Neural cell (in vitro differentiated cells): ENCODE data around the gene HIVEP2. TPM values are rescaled to one million over a fixed set of nuclear protein-coding genes. Genes with fewer than 3 reads are reported as not detected.

ENCODE experiments used
- H2AFZ ChIP-seq: fragments of 200-600, 300-800 bp; sonication (generic), shearing (Covaris generic); 2 replicates; pipeline ENCODE4 v1.6.0; 2014; ENCODE audit warnings: low read depth, mild to moderate bottlenecking, antibody characterized with exemption, low read length, moderate library complexity
- H3F3A ChIP-seq: fragments of 200-600 bp; shearing (Covaris generic); 2 replicates; pipeline ENCODE4 v1.6.1; 2016; ENCODE audit warnings: mild to moderate bottlenecking, moderate library complexity, mixed read lengths, antibody characterized with exemption, low read length; ENCODE audit not compliant: insufficient read depth, poor library complexity, severe bottlenecking
- H3K27ac ChIP-seq: fragments of 200-600, 300-800 bp; sonication (generic), shearing (Covaris generic); 2 replicates; pipeline ENCODE4 v1.5.1; 2014; ENCODE audit warnings: mild to moderate bottlenecking, low read length, moderate library complexity
- H3K27me3 ChIP-seq: fragments of 300-800, 200-600 bp; sonication (generic), shearing (Covaris generic); 2 replicates; pipeline ENCODE4 v1.6.0; 2014; ENCODE audit warnings: mild to moderate bottlenecking, low read depth, low read length, moderate library complexity; ENCODE audit not compliant: insufficient read depth
- H3K36me3 ChIP-seq: fragments of 300-800, 200-600 bp; sonication (generic), shearing (Covaris generic); 2 replicates; pipeline ENCODE4 v1.5.1; 2014; ENCODE audit warnings: mild to moderate bottlenecking, antibody characterized with exemption, low read length, moderate library complexity; ENCODE audit not compliant: insufficient read depth
- H3K4me2 ChIP-seq: fragments of 300-800, 200-600 bp; sonication (generic), shearing (Covaris generic); 2 replicates; pipeline ENCODE4 v1.6.0; 2014; ENCODE audit warnings: mild to moderate bottlenecking, low read length
- H3K4me3 ChIP-seq: fragments of 300-800, 200-600 bp; sonication (generic), shearing (Covaris generic); 2 replicates; pipeline ENCODE4 v1.5.1; 2014; ENCODE audit warnings: mild to moderate bottlenecking, low read length, moderate library complexity
- H3K79me2 ChIP-seq: fragments of 200-600 bp; shearing (Covaris generic); replicated peaks from 2 replicates; pipeline ENCODE4 v1.6.0; 2014; ENCODE audit warnings: mild to moderate bottlenecking, low read length, moderate library complexity; ENCODE audit not compliant: insufficient read depth
- H3K9ac ChIP-seq: fragments of 300-800, 200-600 bp; sonication (generic), shearing (Covaris generic); 2 replicates; pipeline ENCODE4 v1.6.1; 2016; ENCODE audit warnings: mild to moderate bottlenecking, low read length, mixed read lengths
- H3K9me2 ChIP-seq: fragments of 200-600 bp; shearing (Covaris generic); 2 replicates; pipeline ENCODE4 v1.6.1; 2016; ENCODE audit warnings: mild to moderate bottlenecking, low read length, mixed read lengths; ENCODE audit not compliant: insufficient read depth
- H3K9me3 ChIP-seq: fragments of 200-600, 300-800 bp; sonication (generic), shearing (Covaris generic); 2 replicates; pipeline ENCODE4 v1.6.1; 2016; ENCODE audit warnings: mild to moderate bottlenecking, mixed run types, low read length, moderate library complexity, mixed read lengths
- H4K20me1 ChIP-seq: fragments of 200-600 bp; shearing (Covaris generic); 2 replicates; pipeline ENCODE4 v1.6.1; 2016; ENCODE audit warnings: mild to moderate bottlenecking, mixed run types; ENCODE audit not compliant: insufficient read depth
- EP300 ChIP-seq: fragments of 450-650 bp; conservative IDR thresholded peaks from 2 replicates; pipeline ENCODE4 v1.6.1; 2014; ENCODE audit warnings: antibody characterized with exemption, mild to moderate bottlenecking, moderate library complexity; ENCODE audit not compliant: poor library complexity, severe bottlenecking
- EZH2 ChIP-seq: fragments of 200-600, 300-800 bp; shearing (Covaris generic), sonication (generic); IDR thresholded peaks from 2 replicates; pipeline ENCODE4 v1.6.1; 2014; ENCODE audit warnings: antibody characterized with exemption, low read length, borderline replicate concordance, mild to moderate bottlenecking; ENCODE audit not compliant: insufficient read depth, poor library complexity, severe bottlenecking
- MXI1 ChIP-seq: fragments of 450-650 bp; conservative IDR thresholded peaks from 2 replicates; pipeline ENCODE4 v1.6.1; 2014; ENCODE audit warnings: antibody characterized with exemption, mild to moderate bottlenecking; ENCODE audit not compliant: poor library complexity, severe bottlenecking
- POLR2AphosphoS5 ChIP-seq: IDR thresholded peaks from 2 replicates; pipeline ENCODE4 v1.6.1; 2012
- RAD21 ChIP-seq: fragments of 450-650 bp; conservative IDR thresholded peaks from 2 replicates; pipeline ENCODE4 v1.6.1; 2014; ENCODE audit warnings: antibody characterized with exemption, mild to moderate bottlenecking, moderate library complexity
- SMC3 ChIP-seq: fragments of 450-650 bp; conservative IDR thresholded peaks from 2 replicates; pipeline ENCODE4 v1.6.1; 2014; ENCODE audit warnings: antibody characterized with exemption, mild to moderate bottlenecking, moderate library complexity; ENCODE audit not compliant: poor library complexity
- TAF1 ChIP-seq: IDR thresholded peaks from 2 replicates; pipeline ENCODE4 v1.6.1; 2012; ENCODE audit warnings: low read depth
- polyA plus RNA-seq: library from polyadenylated mRNA; depleted of rRNA; stranded (reverse); fragments of >200 nt; gene quantifications from 2 replicates; pipeline ENCODE4 v1.2.3, GENCODE V29; 2014
- TF ChIP-seq, protein P1 (sequence below): IDR thresholded peaks from 2 replicates; pipeline ENCODE4 v1.6.1; 2012; ENCODE audit warnings: borderline replicate concordance
- TF ChIP-seq, protein P2 (sequence below): fragments of 450-650 bp; IDR thresholded peaks from 2 replicates; pipeline ENCODE4 v1.5.1; 2014; ENCODE audit warnings: antibody characterized with exemption, mild to moderate bottlenecking, moderate library complexity; ENCODE audit not compliant: poor library complexity, severe bottlenecking

Gene HIVEP2
- polyA plus RNA-seq, 1 donor from 2014 or later = 6.0 TPM

DNA sequence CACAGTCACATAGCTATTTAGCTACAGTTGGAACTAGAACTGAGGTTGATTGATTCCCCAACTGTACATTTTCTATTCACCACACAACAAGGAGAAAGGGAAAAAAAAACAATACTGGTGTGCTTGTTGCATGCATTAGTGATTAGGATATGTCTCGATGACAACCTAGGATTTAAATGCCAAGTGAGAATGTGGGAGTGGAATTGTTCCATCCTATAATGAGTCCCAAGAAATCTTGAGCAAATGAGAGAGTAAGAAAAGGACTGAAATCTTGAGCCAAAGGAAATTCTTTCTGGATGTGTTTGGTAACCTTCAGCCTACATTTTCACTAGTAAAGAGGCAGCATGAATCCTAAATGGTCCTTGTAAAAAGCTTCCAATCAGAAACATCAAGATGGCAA lies 232.7 kb downstream of the HIVEP2 start:
- Histone ChIP-seq H3K9me3 (no peaks in the 10 kb centered on the region), H3K4me2 (no peak overlapping the region), H3K27ac (no peak overlapping the region), H3K27me3 (no peaks in the 10 kb centered on the region), H3K9me2 (no peaks in the 10 kb centered on the region), H3F3A (no peaks in the 10 kb centered on the region), H3K36me3 (no peaks in the 10 kb centered on the region), H3K9ac (no peak overlapping the region), H3K79me2 (no peaks in the 10 kb centered on the region), H4K20me1 (no peaks in the 10 kb centered on the region), H3K4me3 (no peak overlapping the region), H2AFZ (no peak overlapping the region)
- TF ChIP-seq MXI1 = no peak
- no peak for TF ChIP-seq POLR2AphosphoS5
- TF ChIP-seq, protein P1, sequence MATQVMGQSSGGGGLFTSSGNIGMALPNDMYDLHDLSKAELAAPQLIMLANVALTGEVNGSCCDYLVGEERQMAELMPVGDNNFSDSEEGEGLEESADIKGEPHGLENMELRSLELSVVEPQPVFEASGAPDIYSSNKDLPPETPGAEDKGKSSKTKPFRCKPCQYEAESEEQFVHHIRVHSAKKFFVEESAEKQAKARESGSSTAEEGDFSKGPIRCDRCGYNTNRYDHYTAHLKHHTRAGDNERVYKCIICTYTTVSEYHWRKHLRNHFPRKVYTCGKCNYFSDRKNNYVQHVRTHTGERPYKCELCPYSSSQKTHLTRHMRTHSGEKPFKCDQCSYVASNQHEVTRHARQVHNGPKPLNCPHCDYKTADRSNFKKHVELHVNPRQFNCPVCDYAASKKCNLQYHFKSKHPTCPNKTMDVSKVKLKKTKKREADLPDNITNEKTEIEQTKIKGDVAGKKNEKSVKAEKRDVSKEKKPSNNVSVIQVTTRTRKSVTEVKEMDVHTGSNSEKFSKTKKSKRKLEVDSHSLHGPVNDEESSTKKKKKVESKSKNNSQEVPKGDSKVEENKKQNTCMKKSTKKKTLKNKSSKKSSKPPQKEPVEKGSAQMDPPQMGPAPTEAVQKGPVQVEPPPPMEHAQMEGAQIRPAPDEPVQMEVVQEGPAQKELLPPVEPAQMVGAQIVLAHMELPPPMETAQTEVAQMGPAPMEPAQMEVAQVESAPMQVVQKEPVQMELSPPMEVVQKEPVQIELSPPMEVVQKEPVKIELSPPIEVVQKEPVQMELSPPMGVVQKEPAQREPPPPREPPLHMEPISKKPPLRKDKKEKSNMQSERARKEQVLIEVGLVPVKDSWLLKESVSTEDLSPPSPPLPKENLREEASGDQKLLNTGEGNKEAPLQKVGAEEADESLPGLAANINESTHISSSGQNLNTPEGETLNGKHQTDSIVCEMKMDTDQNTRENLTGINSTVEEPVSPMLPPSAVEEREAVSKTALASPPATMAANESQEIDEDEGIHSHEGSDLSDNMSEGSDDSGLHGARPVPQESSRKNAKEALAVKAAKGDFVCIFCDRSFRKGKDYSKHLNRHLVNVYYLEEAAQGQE = no peak
- TF ChIP-seq RAD21 = no peak
- TF ChIP-seq EZH2 = no peak
- TF ChIP-seq, protein P2, sequence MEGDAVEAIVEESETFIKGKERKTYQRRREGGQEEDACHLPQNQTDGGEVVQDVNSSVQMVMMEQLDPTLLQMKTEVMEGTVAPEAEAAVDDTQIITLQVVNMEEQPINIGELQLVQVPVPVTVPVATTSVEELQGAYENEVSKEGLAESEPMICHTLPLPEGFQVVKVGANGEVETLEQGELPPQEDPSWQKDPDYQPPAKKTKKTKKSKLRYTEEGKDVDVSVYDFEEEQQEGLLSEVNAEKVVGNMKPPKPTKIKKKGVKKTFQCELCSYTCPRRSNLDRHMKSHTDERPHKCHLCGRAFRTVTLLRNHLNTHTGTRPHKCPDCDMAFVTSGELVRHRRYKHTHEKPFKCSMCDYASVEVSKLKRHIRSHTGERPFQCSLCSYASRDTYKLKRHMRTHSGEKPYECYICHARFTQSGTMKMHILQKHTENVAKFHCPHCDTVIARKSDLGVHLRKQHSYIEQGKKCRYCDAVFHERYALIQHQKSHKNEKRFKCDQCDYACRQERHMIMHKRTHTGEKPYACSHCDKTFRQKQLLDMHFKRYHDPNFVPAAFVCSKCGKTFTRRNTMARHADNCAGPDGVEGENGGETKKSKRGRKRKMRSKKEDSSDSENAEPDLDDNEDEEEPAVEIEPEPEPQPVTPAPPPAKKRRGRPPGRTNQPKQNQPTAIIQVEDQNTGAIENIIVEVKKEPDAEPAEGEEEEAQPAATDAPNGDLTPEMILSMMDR = no peak
- TF ChIP-seq EP300 = no peak
- TF ChIP-seq TAF1 = no peak
- no peak for TF ChIP-seq SMC3

DNA sequence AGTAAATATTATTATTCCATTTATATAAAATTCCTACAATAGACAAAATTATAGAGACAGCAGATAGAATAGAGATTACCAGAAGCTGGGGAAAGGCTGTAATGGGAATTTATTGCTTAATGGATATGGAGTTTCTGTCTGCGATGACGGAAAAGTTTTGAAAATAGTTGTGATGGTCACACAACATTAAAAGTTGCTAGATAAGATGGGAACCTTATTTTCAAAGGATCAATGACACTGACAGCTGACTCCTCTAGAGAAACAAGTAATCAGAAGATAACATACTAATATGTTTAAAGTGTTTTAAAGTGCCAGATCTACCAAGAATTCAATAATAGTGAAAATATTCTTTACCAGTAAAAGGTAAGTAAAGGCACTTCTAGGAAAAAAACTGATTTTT lies 236.3 kb downstream of the HIVEP2 start:
- no peak overlapping the region for H3K27ac ChIP-seq

More for the DNA sequence above, 236.3 kb downstream of the HIVEP2 start:
- Histone ChIP-seq H3K9me3 (no peaks in the 10 kb centered on the region), H4K20me1 (no peaks in the 10 kb centered on the region), H2AFZ (no peak overlapping the region), H3K4me3 (no peak overlapping the region), H3K36me3 (no peaks in the 10 kb centered on the region), H3K9me2 (no peaks in the 10 kb centered on the region), H3K79me2 (no peaks in the 10 kb centered on the region), H3F3A (no peaks in the 10 kb centered on the region), H3K27me3 (no peaks in the 10 kb centered on the region), H3K4me2 (no peak overlapping the region), H3K9ac (no peak overlapping the region)
- TF ChIP-seq MXI1 (no peak), EZH2 (no peak), SMC3 (no peak), TAF1 (no peak), EP300 (no peak), POLR2AphosphoS5 (no peak), RAD21 (no peak)
- TF ChIP-seq, protein P1 = no peak
- TF ChIP-seq, protein P2 = no peak
